ENCODE measurements around the gene RNF130. TPM values are rescaled to one million over a fixed set of nuclear protein-coding genes. Genes with fewer than 3 reads are reported as not detected.
"Not testable (repeated sequence)": the region's sequence is repeated elsewhere in the genome, so short reads cannot be mapped to it uniquely, and the experiment has no call there.

RNF130 gene
- polyA plus RNA-seq, 10 donors: 36.5 to 49.8 (median 43.2) TPM

GRCh38 chr5:179978792-179979191, 92.8 kb downstream of the RNF130 start:
- DNase-seq: no peak

- no peak for DNase-seq
Observed at GRCh38 chr5:179975713-179976134, 95.8 kb downstream of the RNF130 start.

GRCh38 chr5:179974946-179975712, 96.4 kb downstream of the RNF130 start:
- peak in 2 of 3 donors; percentile 17 to 60 for DNase-seq

DNA sequence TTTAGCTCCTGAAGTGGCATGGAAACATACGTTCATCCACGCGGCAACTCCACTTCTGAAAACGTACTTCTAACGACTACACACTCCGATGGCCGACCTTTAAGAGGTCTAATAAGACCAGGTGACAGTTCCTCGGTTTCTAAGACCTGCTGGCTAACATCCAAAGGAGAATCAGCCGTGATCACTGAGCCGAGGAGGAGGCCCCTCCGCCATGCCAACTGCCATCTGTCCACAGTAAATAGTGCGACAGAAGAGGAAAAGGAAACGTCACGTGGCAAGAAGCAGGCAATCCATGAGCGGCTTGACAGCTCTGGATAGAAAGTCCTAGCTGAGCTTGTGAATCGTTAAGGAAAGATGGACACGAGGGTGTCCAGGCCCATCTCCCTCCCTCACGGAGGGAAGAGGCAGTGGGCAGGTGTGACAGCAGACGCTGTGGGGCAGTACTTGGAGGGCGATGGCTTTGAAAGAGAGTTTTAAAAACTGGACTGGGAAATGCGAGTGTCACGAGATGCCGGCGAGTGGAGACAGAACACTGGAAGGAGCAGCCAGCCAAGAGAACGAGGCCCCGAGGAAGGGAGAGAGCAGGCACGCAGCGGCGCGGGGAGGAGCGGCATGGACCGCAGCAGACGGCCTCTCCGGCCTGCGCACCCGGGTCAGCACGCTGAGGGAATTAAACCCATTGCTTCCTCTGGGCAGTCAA, 97.2 kb downstream of the RNF130 start:
- peak in 1 of 3 donors; percentile 13 for DNase-seq

GRCh38 chr5:179973391-179973790, 98.2 kb downstream of the RNF130 start:
- DNase-seq: no peak

GRCh38 chr5:179969110-179969509, 102.4 kb downstream of the RNF130 start:
- DNase-seq: no peak

DNA sequence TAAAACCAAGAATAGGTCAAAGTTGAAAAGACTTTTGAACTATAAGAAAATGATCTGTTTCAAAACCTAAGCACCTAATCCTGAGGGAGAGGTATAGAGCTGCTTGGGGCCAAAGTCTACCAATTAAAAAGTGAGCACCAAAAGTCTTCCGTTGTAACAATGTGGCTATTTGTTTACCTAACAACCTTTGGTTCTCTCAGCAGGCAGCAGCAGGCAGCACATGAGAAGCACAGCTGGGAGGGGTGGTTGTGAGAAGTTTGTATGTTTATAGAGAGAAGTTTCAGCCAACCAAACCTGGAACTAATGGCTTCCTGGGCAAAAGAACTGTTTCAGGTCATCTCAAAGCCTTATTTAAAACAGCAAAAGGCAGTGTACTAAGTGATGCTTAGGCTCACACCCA, 104.1 kb downstream of the RNF130 start:
- DNase-seq: no peak

GRCh38 chr5:179964015-179964414, 107.5 kb downstream of the RNF130 start:
- no peak for DNase-seq

DNA sequence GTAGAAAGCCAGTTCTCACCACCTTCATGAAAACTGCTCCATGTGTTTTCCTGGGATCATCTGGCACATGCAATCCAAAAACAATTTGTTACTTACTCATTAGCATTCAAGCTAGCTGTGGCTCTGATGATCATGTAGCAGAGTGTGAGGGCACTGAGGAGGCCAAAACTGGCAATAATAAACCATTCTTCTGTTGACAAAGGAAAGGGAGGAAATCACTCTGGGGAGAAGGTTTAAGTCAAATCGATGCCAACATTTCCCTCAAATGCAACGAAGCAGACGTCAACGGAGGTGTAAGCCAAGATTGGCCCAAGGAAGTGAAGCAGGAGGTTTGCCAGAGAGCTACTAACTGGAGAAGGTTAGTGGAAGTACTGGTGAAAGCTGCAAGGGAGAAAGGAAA, 108.2 kb downstream of the RNF130 start:
- DNase-seq: no peak

DNA sequence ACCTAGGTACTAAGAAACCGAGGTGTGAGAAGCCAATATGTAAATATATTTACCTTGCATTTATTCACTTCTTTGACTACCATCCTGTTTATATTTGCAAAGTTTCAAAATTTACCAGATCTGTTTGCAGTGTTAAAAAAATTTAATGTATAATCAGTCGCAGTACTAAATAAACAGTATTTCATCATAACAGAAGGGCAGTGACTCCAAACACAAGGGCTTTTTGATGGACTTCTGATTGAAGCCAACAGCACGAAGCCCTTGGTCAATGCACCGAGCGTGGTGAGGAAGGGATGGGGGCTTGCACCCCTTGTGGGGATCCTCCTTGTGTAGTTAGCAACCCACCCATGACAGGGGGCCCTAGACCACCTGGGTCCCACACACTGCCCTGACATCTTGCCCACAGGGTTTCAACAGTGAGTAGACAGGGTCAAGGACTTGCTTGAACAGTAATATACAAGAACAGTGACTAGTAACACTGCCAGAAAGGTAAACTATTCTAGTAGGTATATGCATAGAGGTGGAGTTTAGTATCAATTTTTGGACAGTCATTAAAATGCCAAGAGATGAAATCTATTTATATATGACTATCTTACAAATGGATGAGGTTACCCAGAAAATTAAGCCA, 111.2 kb downstream of the RNF130 start:
- DNase-seq: no peak

GRCh38 chr5:179959641-179960040, 111.9 kb downstream of the RNF130 start:
- no peak for DNase-seq

- DNase-seq: not testable (repeated sequence)
Observed at GRCh38 chr5:179959118-179959517, 112.4 kb downstream of the RNF130 start.

DNA sequence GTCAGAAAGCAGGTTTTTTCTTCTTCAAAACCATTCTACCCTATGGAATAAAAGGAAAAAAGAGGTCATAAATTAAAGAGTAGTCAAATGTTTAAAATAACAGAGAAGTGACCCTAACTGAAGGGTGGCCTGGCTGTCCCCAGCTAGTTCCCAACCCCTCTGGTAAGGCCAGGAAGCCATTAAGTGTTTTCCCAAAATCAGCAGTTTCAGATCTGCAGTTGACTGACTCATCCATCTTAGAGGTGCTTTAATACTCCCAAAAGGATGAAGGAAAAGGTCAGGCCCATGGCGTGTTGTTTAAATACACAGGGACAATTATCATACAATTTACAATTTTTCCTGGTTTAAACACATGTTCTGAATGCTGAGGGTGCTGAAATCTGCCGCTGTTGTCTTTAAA, 115.9 kb downstream of the RNF130 start:
- no peak for DNase-seq

- no peak for DNase-seq
Observed at GRCh38 chr5:179955062-179955461, 116.5 kb downstream of the RNF130 start.

- DNase-seq: no peak
Observed at GRCh38 chr5:179954434-179954833, 117.1 kb downstream of the RNF130 start.

DNA sequence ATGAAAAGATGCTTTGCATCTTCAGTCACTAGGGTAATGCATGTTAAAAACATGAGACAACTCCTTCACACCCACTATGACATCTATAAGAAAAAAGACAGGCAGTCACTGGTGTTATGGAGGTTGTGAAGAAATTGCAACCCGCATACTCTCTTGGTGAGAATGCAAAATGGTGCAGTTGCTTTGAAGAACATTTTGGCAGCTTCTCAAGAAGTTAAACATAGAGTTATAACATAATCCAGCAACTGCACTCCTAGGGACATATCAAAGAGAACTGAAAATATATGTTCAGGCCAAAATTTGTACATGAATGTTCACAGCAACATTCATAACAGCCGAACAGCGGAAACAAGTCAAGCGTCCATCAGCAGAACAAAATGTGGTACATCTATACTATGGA, 117.6 kb downstream of the RNF130 start:
- DNase-seq: no peak

- DNase-seq: no peak
Observed at GRCh38 chr5:179936976-179937681, 134.4 kb downstream of the RNF130 start.

- no peak for DNase-seq
Observed at GRCh38 chr5:179930788-179931473, 140.6 kb downstream of the RNF130 start.

DNA sequence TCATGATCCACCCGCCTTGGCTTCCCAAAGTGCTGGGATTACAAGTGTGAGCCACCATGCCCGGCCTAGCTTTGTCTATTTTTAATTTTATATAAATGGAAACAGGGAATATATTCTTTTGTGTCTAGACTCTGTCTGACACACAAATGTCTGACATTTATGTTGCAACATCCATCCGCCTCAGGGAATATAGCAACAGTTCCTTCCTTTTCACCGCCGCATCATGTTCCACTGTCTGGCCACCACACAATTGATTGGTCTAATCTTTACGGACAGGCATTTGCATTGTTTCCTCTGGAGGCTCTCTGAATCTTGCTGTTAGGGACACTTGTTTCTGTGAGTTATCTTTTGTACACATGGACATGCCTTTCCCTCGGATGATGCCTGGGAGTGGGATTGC, 143.7 kb downstream of the RNF130 start:
- DNase-seq: no peak

GRCh38 chr5:179926657-179927056, 144.9 kb downstream of the RNF130 start:
- no peak for DNase-seq

DNA sequence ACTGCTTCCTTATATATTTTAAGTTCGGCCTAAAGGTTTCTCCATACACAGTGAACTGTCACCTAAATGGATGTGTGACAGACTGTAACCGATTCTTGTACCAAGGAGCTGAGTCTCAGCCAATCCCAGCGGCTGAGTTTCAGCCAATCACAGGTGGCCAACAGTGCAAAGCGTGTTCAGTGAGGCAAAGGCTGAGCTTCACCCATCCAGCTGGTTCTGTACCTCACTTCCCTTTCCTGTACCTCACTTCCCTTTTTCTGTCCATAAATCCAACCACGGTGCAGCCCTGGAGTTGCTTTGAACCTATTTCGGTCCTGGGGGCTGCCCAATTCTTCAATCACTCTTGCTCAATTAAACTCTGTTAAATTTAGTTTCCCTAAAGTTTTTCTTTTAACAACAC, 148.1 kb downstream of the RNF130 start:
- no peak for DNase-seq

DNA sequence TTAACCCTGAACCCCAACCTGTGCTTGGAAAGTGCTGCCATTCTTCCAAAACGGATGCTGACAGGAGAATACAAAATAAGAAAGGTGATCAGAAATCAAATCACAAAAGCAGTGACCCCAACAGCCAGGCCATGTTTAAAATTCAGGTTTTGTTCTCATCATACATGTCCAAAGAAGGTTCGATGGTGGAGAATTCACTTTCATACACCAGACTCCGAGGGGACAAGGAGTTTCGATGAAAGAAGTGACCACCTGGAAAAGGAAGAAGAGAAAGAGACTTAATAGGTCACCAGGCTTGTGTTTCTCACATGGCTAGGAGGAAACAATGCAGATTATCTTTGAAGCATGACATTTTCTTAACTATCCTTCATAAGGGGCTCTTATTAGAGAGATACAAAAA, 151.4 kb downstream of the RNF130 start:
- no peak for DNase-seq
